Measurements from ENCODE around the gene BTG1.
A peak's percentile ranks its signal among the peaks of the same experiment; 100 is the strongest.
"Not testable (repeated sequence)": the region's sequence is repeated elsewhere in the genome, so short reads cannot be mapped to it uniquely, and the experiment has no call there.

Gene BTG1

GRCh38 chr12:92109613-92110012 is 36.0 kb downstream of the BTG1 start:
- H3K27ac ChIP-seq, result no peak overlapping the region
- H3K4me3 ChIP-seq, result no peak overlapping the region

DNA sequence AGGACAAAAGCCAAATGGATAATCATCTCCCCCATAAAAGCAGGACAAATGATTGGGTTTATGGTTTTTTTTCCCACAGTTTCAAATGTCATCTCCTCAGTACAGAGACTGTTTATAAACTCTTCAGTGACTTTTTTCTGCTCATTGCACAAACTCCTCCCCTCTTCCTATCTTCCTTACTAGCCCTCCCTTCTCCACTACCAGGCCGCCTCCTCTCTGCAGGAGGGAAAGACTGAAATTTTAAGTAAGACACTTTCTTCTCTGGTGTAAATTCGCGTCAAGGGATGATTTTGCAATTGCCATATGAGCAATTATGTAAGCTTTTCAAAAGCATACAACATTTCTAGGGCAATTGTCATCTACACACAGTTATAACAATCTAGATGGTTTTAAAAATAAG is 37.0 kb downstream of the BTG1 start:
- Histone ChIP-seq H3K4me3 (no peak overlapping the region), H3K27ac (no peak overlapping the region)

DNA sequence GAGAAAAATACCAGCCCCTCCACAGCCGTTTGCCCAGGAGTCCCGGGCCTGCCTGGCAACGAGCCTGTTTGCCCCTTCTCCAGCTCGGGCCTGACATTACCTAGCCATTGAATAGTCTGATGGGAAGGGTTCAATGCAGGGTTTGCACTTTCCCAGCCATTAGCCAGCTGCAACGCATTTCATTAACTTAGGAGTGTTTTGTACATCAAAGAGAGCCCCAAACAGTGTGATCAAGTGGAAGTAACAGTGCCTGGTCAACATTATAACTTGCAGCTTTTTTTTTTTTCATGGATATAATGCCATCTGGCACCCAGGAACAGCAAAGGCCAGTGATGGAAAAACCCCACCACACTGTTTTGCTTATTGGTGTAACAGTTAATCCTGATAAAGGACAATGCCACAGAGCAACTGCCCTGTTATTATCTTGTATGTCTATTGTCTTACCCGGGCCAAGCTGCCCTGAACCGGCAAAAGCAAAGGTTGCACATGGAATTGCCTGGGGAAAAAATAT is 38.0 kb downstream of the BTG1 start:
- Histone ChIP-seq H3K4me3 (no peak overlapping the region), H3K27ac (peak overlapping the region in 5 of 21 experiments; percentile 6 to 61 (median 43))

DNA sequence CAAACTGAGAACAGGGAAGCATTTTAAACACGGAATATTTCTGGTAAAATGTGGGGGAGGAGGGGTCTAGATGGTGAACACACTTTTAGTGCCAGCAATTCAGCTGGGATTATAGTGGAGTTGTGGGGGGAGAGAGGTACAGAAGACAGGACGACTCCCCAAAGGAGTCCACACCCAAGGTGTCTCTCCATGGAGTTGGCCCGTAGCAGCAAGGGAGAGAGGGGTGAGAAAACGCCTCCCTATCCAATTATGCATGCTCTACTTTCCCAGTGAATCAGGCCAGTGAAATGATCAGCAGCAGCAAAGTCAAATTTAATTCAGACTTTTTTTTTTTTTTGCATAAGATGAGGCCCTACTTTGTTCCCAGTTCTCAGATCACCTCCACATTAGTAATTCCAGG is 38.6 kb downstream of the BTG1 start:
- H3K27ac ChIP-seq, result peak overlapping the region in 4 of 21 experiments; percentile 19 to 50 (median 36)
- H3K4me3 ChIP-seq, result no peak overlapping the region

DNA sequence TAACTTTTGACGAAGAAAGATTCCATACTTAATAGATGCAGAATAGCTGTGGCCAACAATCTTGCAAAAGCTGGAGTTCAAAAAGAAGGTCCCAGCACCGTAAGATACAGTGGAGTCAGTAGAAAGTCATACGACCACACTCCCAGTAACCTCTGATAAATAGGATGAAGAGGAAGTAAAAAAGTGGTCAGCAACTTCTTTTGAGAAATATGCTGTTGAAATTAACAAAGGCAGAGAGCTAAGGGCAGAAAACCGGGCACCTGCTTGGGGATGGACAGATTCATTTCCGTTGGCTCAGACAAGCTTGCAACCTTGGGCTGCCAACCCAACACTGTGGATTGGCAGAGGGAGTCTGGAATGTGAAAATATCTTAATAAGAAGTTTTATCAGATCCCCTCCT is 40.0 kb downstream of the BTG1 start:
- H3K4me3 ChIP-seq, result no peak overlapping the region
- H3K27ac ChIP-seq, result peak overlapping the region in 1 of 21 experiments; percentile 30

DNA sequence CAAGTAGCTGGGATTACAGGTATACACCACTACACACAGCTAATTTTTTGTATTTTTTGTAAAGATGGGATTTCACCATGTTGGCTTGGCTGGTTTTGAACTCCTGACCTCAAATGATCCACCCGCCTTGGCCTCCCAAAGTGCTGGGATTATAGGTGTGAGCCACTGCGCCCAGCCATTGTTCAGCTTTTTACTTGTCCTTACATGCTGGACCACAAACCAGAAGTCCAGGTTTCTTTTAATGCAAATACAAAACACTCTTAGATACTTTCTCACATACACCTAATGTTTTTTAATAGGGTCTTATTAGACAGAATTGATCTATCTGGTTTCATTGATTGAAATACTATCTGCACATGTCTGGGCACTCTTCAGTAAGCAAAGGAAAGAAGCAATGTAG is 40.5 kb downstream of the BTG1 start:
- H3K27ac ChIP-seq, result no peak overlapping the region
- H3K4me3 ChIP-seq, result no peak overlapping the region

GRCh38 chr12:92102606-92103005 is 43.0 kb downstream of the BTG1 start:
- Histone ChIP-seq H3K27ac (no peak overlapping the region), H3K4me3 (no peak overlapping the region)

- Histone ChIP-seq H3K4me3 (no peak overlapping the region), H3K27ac (no peak overlapping the region)
Measured at GRCh38 chr12:92098594-92099380, 46.9 kb downstream of the BTG1 start.

DNA sequence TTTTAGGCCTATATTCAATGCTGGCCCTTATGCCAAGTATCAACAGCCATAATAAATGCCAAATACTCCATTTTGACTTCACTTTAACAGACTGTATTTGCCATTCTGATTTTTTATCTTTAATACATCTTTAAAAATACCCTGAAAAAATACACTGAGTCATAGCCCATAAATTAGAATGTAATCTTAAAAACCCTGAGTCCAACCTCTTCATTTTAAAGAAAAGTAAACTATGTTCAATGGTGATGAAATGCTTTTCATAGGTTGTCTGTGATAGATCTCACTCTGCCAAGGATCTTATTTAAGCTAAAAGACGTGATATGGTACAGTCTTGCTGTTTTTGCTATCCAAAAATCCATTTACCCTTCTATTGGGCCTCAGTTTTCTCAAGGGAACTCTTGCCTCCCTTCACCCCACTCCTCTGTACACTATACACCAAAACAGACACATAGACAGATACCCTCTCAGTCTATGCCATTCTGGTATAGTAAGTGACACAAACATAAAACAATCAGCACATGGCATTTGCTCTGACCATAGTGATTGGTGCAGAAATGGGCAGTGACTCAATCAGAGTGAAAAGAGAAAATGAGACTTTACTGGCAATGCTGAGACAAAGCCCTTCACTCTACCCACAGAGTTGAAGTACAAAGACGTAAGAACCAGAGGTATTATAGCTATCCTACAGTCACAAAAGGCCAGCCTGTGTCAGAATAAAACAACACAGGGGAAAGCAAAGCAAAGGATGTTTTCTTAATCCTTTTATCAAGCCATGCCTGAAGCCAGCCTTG is 49.1 kb downstream of the BTG1 start:
- Histone ChIP-seq H3K27ac (peak overlapping the region in 1 of 21 experiments; percentile 2), H3K4me3 (no peak overlapping the region)

GRCh38 chr12:92094751-92095161 is 50.9 kb downstream of the BTG1 start:
- Histone ChIP-seq H3K27ac (no peak overlapping the region), H3K4me3 (no peak overlapping the region)

GRCh38 chr12:92094301-92094700 is 51.3 kb downstream of the BTG1 start:
- H3K4me3 ChIP-seq, H3K27ac ChIP-seq: not testable (repeated sequence)

Measured in skin epidermis (tissue), 12 donors.